Rectal smooth muscle tissue (tissue), 1 donor: ENCODE measurements around the gene CLCA1.

Source experiments
- H3K27ac ChIP-seq: one replicate; pipeline ENCODE4 v1.7.0; 2013; ENCODE audit warnings: low read depth, low read length, inconsistent platforms
- H3K27me3 ChIP-seq: one replicate; pipeline ENCODE4 v1.7.0; 2013; ENCODE audit warnings: low read length; ENCODE audit not compliant: control insufficient read depth, insufficient read depth
- H3K36me3 ChIP-seq: one replicate; pipeline ENCODE4 v1.7.0; 2013; ENCODE audit warnings: low read length; ENCODE audit not compliant: control insufficient read depth, insufficient read depth
- H3K4me1 ChIP-seq: one replicate; pipeline ENCODE4 v1.7.0; 2013; ENCODE audit warnings: low read length; ENCODE audit not compliant: control insufficient read depth, insufficient read depth
- H3K4me3 ChIP-seq: one replicate; pipeline ENCODE4 v1.7.0; 2013; ENCODE audit warnings: low read length
- H3K9ac ChIP-seq: one replicate; pipeline ENCODE4 v1.7.0; 2013; ENCODE audit warnings: low read length

Gene CLCA1

DNA sequence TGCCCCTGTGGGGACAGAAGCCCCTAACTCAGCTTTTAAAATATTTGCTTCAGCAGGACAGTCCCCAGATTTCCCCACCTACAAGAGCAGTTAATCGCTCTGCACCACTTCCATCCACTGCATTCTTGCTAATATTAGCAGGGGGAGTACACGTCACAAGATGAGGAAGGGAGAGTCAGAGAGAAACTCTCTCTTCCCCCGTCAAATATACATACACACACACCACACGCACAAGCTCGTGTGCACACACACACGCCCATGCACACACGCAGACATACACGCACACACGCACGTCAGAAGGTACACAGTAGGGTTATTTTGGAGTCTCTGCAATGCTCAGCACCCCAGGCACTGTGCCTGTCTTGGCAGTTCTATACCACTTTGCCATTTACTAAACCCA lies 2.1 kb downstream of the CLCA1 start:
- Histone ChIP-seq H3K27ac (no peak overlapping the region), H3K4me3 (no peak overlapping the region), H3K27me3 (no peaks in the 10 kb centered on the region), H3K9ac (no peak overlapping the region), H3K4me1 (no peaks in the 10 kb centered on the region), H3K36me3 (no peaks in the 10 kb centered on the region)

DNA sequence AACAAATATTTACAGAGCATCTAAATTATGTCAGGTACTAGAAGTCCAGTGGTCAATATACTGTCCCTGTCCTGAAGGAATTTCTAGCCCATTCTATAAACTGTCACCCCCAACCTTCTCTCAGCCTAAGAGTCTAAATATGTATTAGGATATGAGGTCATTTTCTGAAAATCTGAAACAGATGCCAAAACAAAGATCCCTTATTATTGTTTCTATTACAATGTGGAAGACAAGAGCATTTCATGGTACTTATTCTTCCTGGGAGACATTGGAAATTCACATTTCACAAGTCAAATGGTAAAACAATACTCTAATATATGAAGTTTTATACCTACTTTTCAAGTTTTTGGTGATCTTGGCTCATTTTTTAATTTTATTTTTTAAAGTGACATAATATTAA lies 2.6 kb downstream of the CLCA1 start:
- Histone ChIP-seq H3K27ac (no peak overlapping the region), H3K4me3 (no peak overlapping the region), H3K4me1 (no peaks in the 10 kb centered on the region), H3K27me3 (no peaks in the 10 kb centered on the region), H3K9ac (no peak overlapping the region), H3K36me3 (no peaks in the 10 kb centered on the region)

DNA sequence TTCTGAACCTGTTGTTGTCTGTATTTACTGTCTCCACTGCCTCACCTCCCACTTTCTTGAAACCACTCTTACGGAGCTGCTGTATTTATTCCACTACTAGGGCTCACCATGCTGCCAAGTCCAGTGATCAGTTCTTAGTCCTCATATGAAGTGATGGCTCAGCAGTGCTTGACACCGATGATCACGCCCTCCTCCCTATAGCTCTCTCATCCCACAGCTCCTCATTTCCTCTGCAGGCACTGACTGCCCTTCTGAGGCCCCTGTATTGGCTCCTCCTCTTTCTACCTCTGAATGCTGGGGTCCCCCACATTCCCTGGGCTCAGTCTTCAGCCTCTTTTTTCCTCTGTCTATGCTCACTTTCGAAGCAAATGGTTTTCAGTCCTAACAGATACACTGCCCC lies 3.4 kb downstream of the CLCA1 start:
- Histone ChIP-seq H3K36me3 (no peaks in the 10 kb centered on the region), H3K27me3 (no peaks in the 10 kb centered on the region), H3K9ac (no peak overlapping the region), H3K4me1 (peaks cover 3% of the 10 kb centered on the region), H3K4me3 (no peak overlapping the region), H3K27ac (no peak overlapping the region)

DNA sequence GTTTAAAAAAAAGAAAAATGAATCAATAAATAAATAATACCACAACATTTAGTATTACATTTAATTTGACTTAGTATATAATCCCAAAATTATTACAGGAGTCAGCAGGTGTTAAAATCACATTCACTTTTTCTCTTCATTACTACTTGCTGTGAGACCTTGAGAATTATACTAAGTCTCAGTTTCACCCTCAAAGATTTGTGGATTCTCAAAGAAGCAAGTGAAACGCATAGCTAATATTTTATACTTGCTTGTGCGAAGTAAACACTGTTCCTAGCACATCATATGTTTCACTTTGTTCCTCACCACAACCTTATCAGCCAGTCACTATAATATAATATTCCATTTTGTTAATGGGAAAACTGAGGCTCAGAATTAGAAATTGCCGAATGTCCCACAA lies 4.0 kb downstream of the CLCA1 start:
- Histone ChIP-seq H3K36me3 (no peaks in the 10 kb centered on the region), H3K4me1 (peaks cover 3% of the 10 kb centered on the region), H3K27ac (no peak overlapping the region), H3K27me3 (no peaks in the 10 kb centered on the region), H3K4me3 (no peak overlapping the region), H3K9ac (no peak overlapping the region)

DNA sequence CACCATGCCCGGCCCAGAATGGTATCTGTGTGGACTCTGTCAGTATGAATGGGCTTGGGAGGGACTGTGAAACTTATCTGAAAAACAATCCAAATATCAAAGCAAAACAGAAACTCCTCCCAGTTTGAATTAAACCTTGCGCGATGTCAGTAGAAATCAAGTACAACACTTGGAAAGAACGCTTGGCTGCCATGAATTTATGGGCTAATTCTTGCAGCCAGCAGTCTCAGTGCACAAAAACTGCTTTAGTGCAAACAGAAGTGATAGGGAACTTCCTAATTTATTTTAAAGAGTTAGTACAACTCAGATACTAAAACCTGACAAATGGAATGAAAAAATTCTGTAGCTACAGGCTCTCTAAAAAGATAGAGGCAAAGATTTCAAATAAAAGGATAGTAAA lies 8.5 kb downstream of the CLCA1 start:
- H3K4me3 ChIP-seq = no peak overlapping the region
- peaks cover 3% of the 10 kb centered on the region for H3K4me1 ChIP-seq
- no peaks in the 10 kb centered on the region for H3K36me3 ChIP-seq
- no peak overlapping the region for H3K9ac ChIP-seq
- H3K27me3 ChIP-seq = no peaks in the 10 kb centered on the region
- H3K27ac ChIP-seq = no peak overlapping the region

DNA sequence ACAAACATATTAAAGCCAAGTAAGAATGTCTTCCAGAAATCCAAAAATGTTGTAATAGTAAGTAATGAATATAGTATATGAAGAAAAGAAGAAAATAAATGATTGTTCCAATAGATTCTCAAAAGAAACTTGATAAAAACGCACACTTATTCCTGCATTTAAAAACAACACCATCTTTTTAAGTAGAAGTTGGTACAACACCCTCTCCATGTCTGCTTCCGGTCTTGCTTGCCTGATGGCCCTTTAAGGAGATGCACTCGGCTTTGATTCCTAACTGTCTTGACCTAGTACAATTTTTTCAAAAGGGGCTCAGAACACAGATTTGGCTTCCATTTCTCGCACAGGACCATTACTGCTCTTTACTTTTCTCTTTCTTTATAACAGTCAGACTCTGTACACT lies 9.0 kb downstream of the CLCA1 start:
- Histone ChIP-seq H3K9ac (no peak overlapping the region), H3K4me1 (peaks cover 3% of the 10 kb centered on the region), H3K36me3 (no peaks in the 10 kb centered on the region), H3K27me3 (no peaks in the 10 kb centered on the region), H3K27ac (no peak overlapping the region), H3K4me3 (no peak overlapping the region)

DNA sequence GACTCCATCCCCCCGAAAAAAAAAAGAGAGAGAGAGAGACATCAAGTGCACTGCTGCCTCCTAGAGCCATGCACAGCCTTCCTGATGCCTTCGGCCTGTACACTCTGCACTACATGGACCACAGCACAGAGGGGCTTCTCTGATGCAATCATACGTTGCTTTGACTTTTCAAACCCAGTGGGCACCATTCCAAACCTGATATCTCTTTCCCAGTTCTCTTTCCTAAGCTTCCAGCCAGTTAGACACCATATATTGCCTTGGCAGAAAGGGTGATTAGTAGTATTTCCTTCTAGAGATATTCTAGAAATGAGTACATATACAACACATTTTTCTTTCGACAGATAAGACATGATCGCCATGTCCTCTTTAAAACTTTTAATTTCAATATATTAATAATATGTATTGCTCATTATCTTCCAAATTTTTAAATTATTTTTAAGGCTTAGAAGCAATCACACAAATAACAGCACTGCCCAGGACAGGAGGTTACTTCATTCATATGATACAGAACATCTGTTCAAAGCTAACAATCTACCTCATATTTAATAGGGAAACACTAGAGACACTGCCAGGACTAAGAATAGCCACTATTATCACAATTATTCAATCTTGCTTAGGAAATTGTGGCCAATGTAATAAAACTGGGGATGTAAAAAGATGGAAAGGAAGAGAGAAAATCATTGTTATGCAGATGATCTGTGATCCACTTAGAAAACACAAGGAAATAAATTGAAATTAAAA lies 9.9 kb downstream of the CLCA1 start:
- no peak overlapping the region for H3K9ac ChIP-seq
- H3K27me3 ChIP-seq = no peaks in the 10 kb centered on the region
- H3K4me1 ChIP-seq = peaks cover 3% of the 10 kb centered on the region
- H3K4me3 ChIP-seq = no peak overlapping the region
- no peaks in the 10 kb centered on the region for H3K36me3 ChIP-seq
- no peak overlapping the region for H3K27ac ChIP-seq

DNA sequence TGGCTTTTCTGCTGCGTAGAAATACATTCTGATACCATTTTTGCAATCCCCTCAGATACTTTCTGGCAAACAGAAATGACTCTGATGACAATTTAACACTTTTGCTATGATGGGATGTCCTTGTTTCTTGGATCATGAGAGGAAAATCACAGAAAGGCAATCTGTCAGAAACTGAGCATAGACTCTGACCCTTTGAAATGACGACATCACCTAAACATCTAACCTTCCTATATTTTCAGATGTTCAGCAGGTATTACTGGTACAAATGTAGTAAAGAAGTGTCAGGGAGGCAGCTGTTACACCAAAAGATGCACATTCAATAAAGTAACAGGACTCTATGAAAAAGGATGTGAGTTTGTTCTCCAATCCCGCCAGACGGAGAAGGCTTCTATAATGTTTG lies 13.2 kb downstream of the CLCA1 start:
- Histone ChIP-seq H3K4me3 (no peak overlapping the region), H3K4me1 (peaks cover 5% of the 10 kb centered on the region), H3K36me3 (no peaks in the 10 kb centered on the region), H3K9ac (no peak overlapping the region), H3K27ac (no peak overlapping the region), H3K27me3 (no peaks in the 10 kb centered on the region)

DNA sequence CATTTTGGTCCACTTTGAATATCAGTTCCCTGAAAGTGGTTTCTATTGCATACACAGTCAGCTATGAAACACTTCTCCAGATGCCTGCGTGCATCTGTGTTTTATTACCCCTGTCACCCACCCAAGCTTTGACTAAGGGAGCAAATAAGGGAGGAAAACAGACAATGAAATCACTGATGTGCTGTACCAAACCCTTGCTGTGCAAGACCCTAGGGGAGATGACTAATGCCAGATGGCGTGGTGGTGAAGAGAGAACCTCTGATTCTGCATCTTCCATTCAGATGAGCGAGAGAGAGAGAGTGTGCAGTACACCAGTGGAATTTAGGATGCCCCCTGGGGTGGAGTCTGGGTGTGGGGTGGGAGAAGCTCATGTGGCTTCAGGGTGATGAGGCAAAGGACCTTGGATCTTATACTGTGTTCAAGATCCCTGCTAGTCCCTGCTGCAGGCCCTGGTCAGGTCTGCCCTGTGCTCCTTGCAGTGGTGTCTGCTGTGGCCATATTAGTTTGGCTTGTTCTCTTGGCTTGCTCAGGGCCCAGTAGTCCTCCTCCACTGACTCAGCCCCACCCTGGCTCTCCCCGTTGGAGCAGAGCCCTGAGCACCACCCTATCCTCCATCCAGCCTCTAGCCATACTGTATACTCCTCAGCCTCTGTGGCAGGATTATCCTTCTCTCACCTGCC lies 18.5 kb downstream of the CLCA1 start:
- no peak overlapping the region for H3K9ac ChIP-seq
- H3K4me3 ChIP-seq = no peak overlapping the region
- no peaks in the 10 kb centered on the region for H3K36me3 ChIP-seq
- no peaks in the 10 kb centered on the region for H3K27me3 ChIP-seq
- H3K27ac ChIP-seq = no peak overlapping the region
- peaks cover 5% of the 10 kb centered on the region for H3K4me1 ChIP-seq

DNA sequence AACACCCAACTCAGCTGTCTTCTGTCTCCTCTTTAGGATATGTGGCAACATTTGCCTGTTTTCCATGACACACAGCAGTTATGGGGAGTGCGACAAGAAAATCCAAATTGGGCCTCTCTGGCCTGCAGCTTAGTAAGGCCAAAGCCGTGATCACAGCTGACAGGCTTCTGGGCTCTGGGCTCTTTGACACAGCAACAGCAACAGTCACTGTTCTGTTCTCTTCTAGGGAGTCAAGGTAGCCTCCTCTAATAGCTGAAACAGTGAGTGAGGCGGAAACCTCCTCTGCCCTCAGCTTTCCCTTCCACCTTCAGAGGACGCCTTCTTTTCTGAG lies 19.0 kb downstream of the CLCA1 start:
- H3K27ac ChIP-seq = no peak overlapping the region
- H3K4me3 ChIP-seq = no peak overlapping the region
- H3K36me3 ChIP-seq = no peaks in the 10 kb centered on the region
- H3K9ac ChIP-seq = no peak overlapping the region
- H3K27me3 ChIP-seq = no peaks in the 10 kb centered on the region
- peaks cover 5% of the 10 kb centered on the region for H3K4me1 ChIP-seq

DNA sequence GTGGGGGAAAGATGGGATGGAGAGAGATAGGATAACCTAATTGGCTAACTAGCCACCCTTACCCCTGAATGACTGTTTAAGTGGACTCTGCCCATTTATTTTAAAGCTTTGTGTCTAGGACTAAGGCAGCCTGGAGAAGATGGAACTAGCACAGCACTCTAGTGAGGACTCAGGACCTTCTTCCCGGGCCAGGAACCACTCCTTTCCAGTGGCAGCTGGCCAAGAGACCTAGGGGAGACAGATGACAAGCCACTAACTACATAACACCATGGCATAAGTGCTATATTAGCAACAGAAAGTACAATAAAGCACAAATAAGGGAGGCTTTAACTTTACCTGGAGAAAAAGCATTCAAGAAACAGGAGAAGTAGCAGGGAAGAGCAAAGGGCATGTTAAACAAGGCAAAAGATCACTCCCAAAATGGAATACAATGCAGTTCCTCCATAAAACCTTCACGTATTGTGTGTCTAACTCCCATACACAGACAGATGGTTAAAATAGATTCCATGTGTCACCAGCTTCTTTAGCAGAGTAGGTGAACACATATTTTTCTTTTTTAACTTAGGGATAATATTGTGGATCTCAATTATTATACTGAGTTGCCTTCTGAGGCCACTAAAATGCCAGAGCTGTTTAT lies 20.6 kb downstream of the CLCA1 start:
- Histone ChIP-seq H3K27ac (no peak overlapping the region), H3K4me3 (no peak overlapping the region), H3K4me1 (peaks cover 5% of the 10 kb centered on the region), H3K9ac (no peak overlapping the region), H3K27me3 (no peaks in the 10 kb centered on the region), H3K36me3 (no peaks in the 10 kb centered on the region)

DNA sequence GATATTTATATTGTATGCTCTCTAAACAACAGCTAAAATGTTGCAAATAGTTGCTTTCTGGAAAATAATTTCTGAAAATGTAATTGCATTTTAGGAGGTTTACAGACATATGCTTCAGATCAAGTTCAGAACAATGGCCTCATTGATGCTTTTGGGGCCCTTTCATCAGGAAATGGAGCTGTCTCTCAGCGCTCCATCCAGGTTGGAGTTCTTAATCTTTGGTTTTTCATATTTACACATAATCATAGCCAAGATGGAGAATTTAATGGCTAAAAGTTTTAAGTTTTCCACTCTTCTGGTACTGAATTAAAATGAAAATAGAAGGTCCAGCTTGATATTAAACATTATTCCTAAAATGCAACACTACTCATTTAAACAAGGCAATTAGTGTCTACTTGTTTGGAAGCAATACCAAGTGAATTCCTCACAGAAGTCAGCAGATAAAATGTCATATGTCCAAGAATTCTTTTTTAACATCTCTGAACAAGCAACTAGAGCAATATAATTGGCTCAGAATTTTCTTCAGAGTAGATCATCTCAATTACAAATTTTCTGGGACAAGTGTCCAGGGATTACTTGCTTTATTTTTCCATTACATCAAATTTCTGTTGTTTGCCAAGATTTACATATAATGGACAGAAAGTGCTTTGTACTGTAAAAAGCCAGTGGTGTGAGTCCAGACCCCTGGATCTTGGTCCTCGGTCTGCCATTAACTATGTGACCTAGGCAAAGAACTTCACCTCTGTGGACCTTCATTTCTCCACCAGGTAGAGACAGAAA lies 22.6 kb downstream of the CLCA1 start:
- H3K27me3 ChIP-seq = no peaks in the 10 kb centered on the region
- no peak overlapping the region for H3K4me3 ChIP-seq
- H3K4me1 ChIP-seq = peaks cover 5% of the 10 kb centered on the region
- no peak overlapping the region for H3K9ac ChIP-seq
- H3K36me3 ChIP-seq = no peaks in the 10 kb centered on the region
- H3K27ac ChIP-seq = no peak overlapping the region
